ENCODE results near the gene ZEB1. TPM values are rescaled to one million over a fixed set of nuclear protein-coding genes. Genes with fewer than 3 reads are reported as not detected.

Gene ZEB1
- total and polyA plus RNA-seq, 2 of the 4 experiments (the other 2 are of a cell fraction) = 23.7 to 108 TPM

DNA sequence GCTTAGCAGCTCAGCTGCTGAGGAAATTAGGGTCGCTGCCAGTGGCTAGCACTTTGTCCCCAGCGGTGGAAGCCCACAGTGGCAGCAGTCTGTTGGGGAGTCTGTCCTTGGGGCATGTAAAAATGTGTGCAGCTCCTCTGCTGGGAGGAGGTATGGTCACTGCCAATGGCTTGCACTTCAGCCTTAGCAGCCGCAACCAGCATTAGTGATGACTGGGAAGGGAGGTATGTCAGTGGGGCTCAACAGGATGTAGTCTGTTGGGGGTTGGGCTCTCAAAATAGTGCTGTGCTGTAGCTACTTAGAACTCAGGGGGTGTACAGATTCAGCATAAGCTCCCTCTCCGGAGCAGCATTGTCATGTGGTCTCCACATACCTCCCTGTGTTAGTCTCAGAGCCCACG lies 189.9 kb downstream of the ZEB1 start:
- CTCF ChIA-PET = no interaction called here
- in situ Hi-C loops (cut with MboI; ENCODE audit: low sequenced_read_pairs) = loop anchor here (10.0 kb wide), 1 partner anchor 764 kb away; no protein-coding TSS in a partner anchor
- H2BK15ac ChIP-seq (ENCODE audit: low read depth, low read length) = no peak overlapping the region; the same call in 2 of the 3 replicates
- ATAC-seq (ENCODE audit: low read depth) (peak; percentile 57), DNase-seq (peak; percentile 59)
- no peak overlapping the region for H3K27ac ChIP-seq (ENCODE audit: insufficient read depth, low read length)
- H3K4ac ChIP-seq (ENCODE audit: low read depth, low read length) = peak overlapping the region; percentile 39
- 0 out of 2 replicates have a peak overlapping the region, but pooled peaks have one; percentile 24 for H2AK5ac ChIP-seq (ENCODE audit: low read depth, low read length)
- no peak for TF ChIP-seq MAZ (IDR thresholded peaks at IDR 0.05; ENCODE audit: borderline replicate concordance, low read depth, low read length)
- no peak for TF ChIP-seq RFX5 (IDR thresholded peaks at IDR 0.05; ENCODE audit: low read depth, low read length)
- no peak for TF ChIP-seq CTCF (conservative IDR thresholded peaks at IDR 0.05; ENCODE audit: low read depth, low read length)
- TF ChIP-seq FOS (IDR thresholded peaks at IDR 0.05; ENCODE audit: low read depth, low read length) = no peak
- peak overlapping the region; percentile 82 for H3K14ac ChIP-seq (replicated peaks; ENCODE audit: low read depth, low read length)
- peak overlapping the region; percentile 32 for H2BK5ac ChIP-seq (ENCODE audit: low read depth, low read length, poor library complexity, severe bottlenecking)
- H4K8ac ChIP-seq (ENCODE audit: low read depth in 2 of 2, low read length in 2 of 2) = no peak overlapping the region; a peak in 1 of 4 replicates
- H3K4me2 ChIP-seq (ENCODE audit: low read depth, low read length) = no peak overlapping the region
- H3K27me3 ChIP-seq (ENCODE audit: control insufficient read depth, insufficient read depth, low read length) = no peaks in the 10 kb centered on the region
- peaks cover 19% of the 10 kb centered on the region for H3K9me1 ChIP-seq (ENCODE audit: insufficient read depth, low read length)
- H3K9me3 ChIP-seq (ENCODE audit: control insufficient read depth, insufficient read depth, low read length) = peaks cover 11% of the 10 kb centered on the region
- WGBS, 2 experiments (ENCODE audit: extremely low coverage in 2 of 2, insufficient read length in 1 of 2) = 92% methylated on average over 2 of the region's 5 CpGs; no CpG with 5 or more reads in 1 of the 2 experiments
- H3K9ac ChIP-seq (ENCODE audit: low read depth, low read length) = no peak overlapping the region
- POLR2A ChIA-PET (ENCODE audit: unreplicated experiment) = no interaction called here
- H3K56ac ChIP-seq (ENCODE audit: extremely low read depth, insufficient read depth, low read length) = no peak overlapping the region
- H3K79me1 ChIP-seq (ENCODE audit: low read depth in 1 of 2, low read length in 2 of 2) = peaks cover 35 to 58% of the 10 kb centered on the region in 2 experiments
- dilution Hi-C loops (cut with HindIII; ENCODE audit: low sequenced_read_pairs, unreplicated experiment) = no loop called here
- peaks cover 18% of the 10 kb centered on the region for H4K20me1 ChIP-seq (ENCODE audit: insufficient read depth, low read length)
- H2BK20ac ChIP-seq (ENCODE audit: low read depth, low read length) = no peak overlapping the region
- peaks cover 9% of the 10 kb centered on the region for H3K4me1 ChIP-seq (ENCODE audit: control insufficient read depth, insufficient read depth, low read length)
- no peak overlapping the region; the same call in 1 of the 2 replicates for H4K91ac ChIP-seq (ENCODE audit: insufficient read depth, low read depth, low read length)
- peak overlapping the region; percentile 68 for H2AK9ac ChIP-seq (replicated peaks; ENCODE audit: low read depth, low read length, poor library complexity)
- intact Hi-C loops (cut with micrococcal nuclease) = no loop called here
- peak overlapping the region; percentile 71; the same call in 1 of the 2 replicates for H3K18ac ChIP-seq (ENCODE audit: low read depth, low read length)
- peak overlapping the region; percentile 44 for H2BK120ac ChIP-seq (ENCODE audit: low read depth, low read length)
- peak overlapping the region; percentile 59; the same call in 1 of the 2 replicates for H3K23ac ChIP-seq (ENCODE audit: low read depth, low read length)
- H3K36me3 ChIP-seq (ENCODE audit: control insufficient read depth, insufficient read depth, low read length) = peaks cover 32% of the 10 kb centered on the region
- H3K4me3 ChIP-seq (ENCODE audit: insufficient read depth, low read depth, low read length) = no peak overlapping the region
- peak overlapping the region; percentile 29 for H2AFZ ChIP-seq (replicated peaks; ENCODE audit: low read length, poor library complexity)
- BruUV-seq (replicated peaks) = no TSS peak
- H4K5ac ChIP-seq (ENCODE audit: low read depth, low read length) = no peak overlapping the region
